ENCODE data around the gene GAS7. TPM values are rescaled to one million over a fixed set of nuclear protein-coding genes. Genes with fewer than 3 reads are reported as not detected.

The GAS7 gene
- total RNA-seq, 1 donor from 2014 or later: 2.8 TPM

- DNase-seq (ENCODE audit: low read depth in 2 of 2): peak in 1 of 2 donors; percentile 52
These were observed 62.7 kb downstream of the GAS7 start for GRCh38 chr17:10135539-10136257.

GRCh38 chr17:10130677-10131076 lies 67.7 kb downstream of the GAS7 start:
- no peak for DNase-seq (ENCODE audit: low read depth in 2 of 2)

GRCh38 chr17:10130263-10130662 lies 68.1 kb downstream of the GAS7 start:
- no peak for DNase-seq (ENCODE audit: low read depth in 2 of 2)

DNA sequence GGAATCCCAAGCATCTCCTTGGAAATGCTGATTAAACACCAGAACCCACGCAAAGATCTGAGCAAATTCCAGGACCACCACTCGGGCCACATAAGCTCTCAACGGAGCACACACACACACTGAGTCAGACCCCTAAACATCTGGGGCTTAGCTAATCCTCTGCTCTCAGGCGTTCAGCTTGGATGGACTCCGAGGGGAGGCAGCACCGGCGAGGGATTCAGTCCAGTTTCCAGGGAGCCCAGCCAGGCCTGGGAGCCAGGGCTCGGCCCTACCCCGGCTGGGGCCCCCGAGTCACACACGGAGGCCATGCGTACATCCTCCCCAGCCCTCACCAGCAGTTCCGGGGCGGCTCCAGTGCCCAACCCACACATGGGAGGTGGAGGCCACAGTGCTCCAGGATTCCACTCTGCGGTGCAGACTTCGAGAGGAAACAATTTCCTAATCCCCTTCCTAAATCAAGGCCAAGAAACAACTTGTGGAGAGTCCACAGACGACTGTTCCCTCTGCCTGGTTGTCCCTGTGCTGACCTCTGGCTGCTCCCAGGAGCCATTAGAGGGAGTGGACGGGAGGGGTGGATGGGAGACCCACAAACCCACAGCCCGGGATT lies 70.5 kb downstream of the GAS7 start:
- peak in 1 of 2 donors; percentile 17 for DNase-seq (ENCODE audit: low read depth in 2 of 2)

- no peak for DNase-seq (ENCODE audit: low read depth in 2 of 2)
These were observed 71.5 kb downstream of the GAS7 start for GRCh38 chr17:10126616-10127501.

DNA sequence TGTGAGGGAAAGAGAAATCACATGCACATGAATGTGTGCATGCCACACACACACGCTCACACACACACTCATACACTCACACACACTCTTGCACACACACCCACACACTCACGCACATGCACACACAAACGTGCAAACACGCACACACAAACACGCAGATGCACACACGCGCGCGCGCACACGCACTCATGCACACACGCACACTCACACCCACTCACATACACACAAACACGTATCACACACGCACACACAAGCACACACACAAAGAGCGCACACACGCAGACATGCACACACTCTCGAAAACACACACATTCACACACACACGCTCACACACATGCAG lies 72.2 kb downstream of the GAS7 start:
- no peak for DNase-seq (ENCODE audit: low read depth in 2 of 2)

DNA sequence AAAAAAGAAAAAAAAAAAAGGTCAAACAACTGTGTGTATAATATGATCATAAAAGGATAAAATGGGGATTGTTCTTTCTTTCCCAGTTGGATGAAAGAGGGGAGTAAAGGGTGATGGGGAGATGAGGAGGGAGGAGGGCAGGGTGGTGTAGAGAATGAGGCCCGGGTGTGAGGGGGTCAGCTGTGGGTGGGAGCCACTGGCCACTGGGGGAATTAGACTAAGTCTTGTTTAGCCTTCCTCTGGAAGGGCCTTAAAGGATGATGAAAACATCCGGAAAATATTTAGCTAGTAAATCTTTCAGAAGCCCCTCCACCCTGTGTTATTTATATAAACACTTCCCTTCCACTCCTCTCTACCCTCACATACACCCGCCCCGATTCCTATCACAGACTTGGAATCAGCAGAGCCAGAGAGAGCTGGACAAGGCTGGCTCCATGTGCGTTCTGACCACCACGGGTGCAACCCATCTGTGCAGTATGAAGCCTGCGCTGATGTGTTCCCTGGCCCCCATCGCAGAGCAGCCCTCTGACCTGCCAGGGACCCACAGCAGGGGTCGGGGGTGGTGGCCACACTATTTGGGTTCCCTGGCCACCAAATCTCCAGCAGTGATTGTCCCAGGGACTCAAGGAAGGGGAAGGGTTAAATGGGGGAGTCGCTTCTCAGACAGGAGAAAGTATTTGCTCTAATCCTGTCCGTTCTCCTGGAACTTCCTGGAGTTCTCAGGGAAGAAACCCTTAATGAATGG lies 72.7 kb downstream of the GAS7 start:
- no peak for DNase-seq (ENCODE audit: low read depth in 2 of 2)

DNA sequence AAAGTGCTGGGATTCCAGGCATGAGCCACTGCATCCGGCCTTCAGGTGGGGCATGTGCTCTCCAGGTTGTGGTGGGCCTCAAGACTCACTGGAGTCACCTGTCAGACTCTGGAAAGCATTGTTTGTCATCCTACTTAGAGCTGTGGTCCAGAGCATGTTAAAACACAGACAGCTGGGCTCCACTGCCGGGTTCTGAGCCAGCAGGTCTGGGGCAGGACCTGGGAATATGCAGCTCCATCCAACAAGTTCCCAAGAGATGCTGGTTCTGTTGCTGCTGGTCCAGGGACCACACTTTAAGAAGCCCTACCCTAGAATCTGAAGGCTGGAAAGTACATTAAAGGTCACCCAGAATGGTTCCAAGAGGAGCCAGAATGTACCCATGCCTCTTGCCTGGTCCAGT lies 75.3 kb downstream of the GAS7 start:
- DNase-seq (ENCODE audit: low read depth in 2 of 2): no peak

DNA sequence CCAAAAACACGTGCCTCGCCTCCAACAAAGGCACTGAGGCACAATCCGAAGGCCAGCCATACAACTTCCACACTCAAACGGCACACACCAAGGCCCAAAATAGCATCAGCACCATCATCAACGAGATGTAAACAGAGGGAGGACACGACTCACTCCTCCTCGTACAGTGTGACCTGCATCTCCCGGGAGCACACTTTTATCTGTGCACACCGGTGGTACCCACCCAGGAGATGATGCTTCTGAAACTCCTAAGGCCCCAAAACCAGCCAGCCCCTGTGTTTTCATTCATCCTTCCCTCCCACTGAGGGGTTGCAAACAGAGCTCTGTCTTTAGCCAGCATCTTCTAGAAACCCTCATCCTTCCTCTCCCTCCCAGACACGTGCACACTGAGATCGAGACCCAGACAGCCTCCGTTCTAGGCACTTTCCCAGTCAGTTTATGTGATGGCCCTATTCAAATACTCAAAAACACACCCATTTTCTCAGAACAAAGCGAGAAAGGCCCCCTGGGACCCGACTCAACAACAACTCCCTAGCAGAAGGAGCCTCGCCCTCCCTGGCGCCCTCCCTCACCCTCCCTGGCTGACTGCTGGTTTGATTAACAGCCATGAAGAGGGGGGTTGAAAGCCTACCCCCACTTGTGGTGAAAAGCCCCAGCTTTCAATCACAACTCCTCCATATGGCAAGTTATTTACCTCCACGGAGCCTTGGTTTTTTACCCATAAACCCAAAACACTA lies 76.3 kb downstream of the GAS7 start:
- DNase-seq (ENCODE audit: low read depth in 2 of 2): no peak

DNA sequence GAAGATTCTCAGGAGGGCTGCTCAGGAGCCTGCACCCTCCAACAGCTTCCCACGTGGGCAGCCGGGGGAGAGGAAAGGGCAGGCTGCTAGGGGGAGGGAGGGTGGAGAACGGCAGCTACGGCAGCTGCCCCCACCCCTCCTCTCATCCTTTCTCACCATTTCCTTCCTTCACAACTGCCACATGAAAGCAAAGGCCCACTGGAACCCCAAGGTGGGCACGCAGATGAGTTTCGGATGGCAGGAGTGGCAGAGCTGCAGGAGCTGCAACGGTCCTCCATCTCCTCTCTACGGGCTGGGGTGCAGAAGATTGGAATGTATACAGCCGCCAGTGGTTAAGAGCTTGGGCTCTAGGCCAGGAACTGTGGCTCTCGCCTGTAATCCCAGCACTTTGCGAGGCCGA lies 77.7 kb downstream of the GAS7 start:
- no peak for DNase-seq (ENCODE audit: low read depth in 2 of 2)

- no peak for DNase-seq (ENCODE audit: low read depth in 2 of 2)
These were observed 78.3 kb downstream of the GAS7 start for GRCh38 chr17:10120109-10120485.

DNA sequence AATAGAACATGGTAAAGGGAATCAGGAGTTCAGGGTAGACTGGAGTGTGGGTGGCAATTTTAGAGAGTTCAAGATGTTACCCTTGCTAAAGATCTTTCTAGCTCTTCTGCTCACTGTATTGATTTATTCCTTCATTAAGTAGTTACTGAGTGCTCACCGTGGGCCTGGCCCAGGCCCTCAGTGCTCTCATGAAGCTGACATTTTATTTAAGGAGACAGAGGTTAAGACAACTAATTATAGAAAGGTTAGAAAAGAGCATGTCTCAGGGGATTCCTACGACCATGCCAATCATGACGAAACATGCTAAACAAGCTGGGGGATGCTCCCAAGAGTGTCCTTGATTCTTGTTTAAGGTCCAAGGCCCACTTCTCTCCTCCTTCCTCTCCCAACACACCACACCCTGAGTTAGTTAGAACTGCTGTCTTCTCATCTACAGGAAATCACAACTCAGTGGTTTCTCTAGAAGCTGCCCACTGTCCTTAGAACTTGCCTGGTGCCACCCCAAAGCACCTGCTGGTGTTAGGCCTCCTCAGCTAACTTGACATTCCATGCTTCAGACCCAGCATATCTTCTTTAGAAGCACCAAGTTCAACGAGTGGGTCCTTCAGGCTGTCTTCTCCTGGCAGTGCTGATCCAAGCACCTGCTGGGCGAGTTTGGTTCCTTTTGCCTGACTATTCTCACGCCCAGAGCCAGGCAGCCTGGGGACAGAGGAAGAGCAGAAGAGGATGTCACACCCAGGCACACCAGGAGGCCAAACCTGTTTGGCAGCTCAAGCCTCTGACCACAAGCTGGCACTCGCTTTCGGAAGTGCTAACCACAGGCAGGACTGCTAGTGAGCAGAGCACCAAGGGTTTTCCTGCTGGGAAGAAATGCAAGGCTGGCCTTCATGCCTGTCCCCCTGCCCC lies 79.0 kb downstream of the GAS7 start:
- no peak for DNase-seq (ENCODE audit: low read depth in 2 of 2)

GRCh38 chr17:10118788-10119130 lies 79.6 kb downstream of the GAS7 start:
- no peak for DNase-seq (ENCODE audit: low read depth in 2 of 2)

- DNase-seq (ENCODE audit: low read depth in 2 of 2): peak in 1 of 2 donors; percentile 30
These were observed 80.8 kb downstream of the GAS7 start for GRCh38 chr17:10117581-10118001.

DNA sequence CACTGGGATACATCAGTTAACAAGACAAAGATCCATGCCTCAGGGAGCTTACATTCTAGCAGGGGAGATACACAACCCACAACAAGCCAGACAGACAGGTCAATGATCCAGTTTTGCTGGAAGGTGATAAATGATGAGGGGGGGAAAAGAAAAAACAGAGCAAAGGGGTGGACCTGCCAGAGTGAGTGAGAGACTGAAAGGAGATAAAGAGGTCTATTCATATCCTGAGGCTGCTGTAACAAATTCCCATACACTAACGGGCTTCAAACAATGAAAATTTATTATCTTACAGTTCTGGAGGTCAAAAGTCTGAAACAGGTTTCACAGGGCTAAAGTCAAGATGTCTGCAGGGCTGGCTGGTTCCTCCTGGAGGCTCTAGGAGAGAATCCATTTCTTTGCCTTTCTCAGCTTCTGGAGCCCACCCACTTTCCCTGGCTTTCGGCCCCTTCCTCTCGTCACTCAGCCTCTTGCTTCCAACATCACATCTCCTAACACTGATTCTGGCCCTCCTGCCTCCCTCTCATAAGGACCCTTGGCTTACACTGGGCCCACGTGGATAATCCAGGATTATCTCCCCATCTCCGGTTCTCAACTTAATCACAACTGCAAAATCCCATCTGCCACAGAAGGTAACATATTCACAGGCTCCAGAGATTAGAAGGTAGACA lies 81.5 kb downstream of the GAS7 start:
- DNase-seq (ENCODE audit: low read depth in 2 of 2): no peak

DNA sequence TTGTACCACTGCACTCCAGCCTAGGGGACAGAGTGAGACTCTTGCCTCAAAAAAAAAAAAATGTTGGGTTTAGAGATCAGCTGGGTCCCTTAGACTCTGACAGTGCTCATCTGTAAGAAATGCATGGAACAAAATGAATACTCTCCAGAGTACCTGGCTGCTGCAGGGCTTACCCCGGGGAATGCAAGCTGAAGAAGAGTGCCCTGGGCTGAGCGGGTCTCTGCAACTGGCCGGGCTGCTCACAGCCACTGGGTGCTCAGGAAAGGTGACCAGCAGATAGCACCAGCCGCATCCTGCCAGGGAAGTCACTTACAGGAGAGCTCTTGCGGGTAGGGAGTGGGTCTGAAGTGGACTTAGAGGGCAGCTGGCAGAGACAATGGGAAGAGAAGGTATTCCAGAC lies 82.1 kb downstream of the GAS7 start:
- DNase-seq (ENCODE audit: low read depth in 2 of 2): no peak

- DNase-seq (ENCODE audit: low read depth in 2 of 2): no peak
These were observed 82.9 kb downstream of the GAS7 start for GRCh38 chr17:10115536-10115932.

GRCh38 chr17:10114931-10115535 lies 83.4 kb downstream of the GAS7 start:
- peak; percentile 58 to 75 for DNase-seq (ENCODE audit: low read depth in 2 of 2)

DNA sequence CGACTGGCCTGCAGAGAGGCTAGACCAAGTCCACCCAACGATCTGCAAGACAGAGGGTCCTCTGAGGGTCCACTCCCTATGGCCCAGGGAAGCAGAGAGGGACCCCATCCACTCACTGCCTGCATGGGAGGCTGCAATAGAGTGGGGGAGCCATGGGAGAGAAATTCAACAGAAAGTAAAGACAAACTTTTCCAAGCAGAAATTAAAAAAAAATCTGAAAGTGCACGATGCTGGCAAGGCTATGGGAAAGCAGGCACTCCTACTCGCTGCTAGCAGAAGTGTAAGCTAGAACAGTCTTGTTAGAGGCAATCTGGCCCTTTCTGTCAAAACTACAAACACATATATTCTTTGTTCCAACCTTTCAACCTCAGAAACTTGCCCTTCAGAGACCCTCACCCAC lies 85.4 kb downstream of the GAS7 start:
- no peak for DNase-seq (ENCODE audit: low read depth in 2 of 2)
